GM12878 (cell line): ENCODE results near the gene SLC39A1. TPM values are rescaled to one million over a fixed set of nuclear protein-coding genes. Genes with fewer than 3 reads are reported as not detected.

Source experiments
- ATF2 ChIP-seq: IDR thresholded peaks from 2 replicates; pipeline ENCODE4 v1.6.1; 2012; ENCODE audit warnings: low read length, inconsistent platforms
- BHLHE40 ChIP-seq, 2 experiments: fragments of 450-650 bp in 1 of 2; IDR thresholded peaks; 2 replicates each; pipeline ENCODE4 v1.6.1; 2011 to 2017; ENCODE audit warnings: low read depth in 2 of 2, borderline replicate concordance in 1 of 2, improper control_type of control experiment in 1 of 2, low read length in 1 of 2, mild to moderate bottlenecking in 1 of 2
- BMI1 ChIP-seq: fragments of 450-650 bp; IDR thresholded peaks from 2 replicates; pipeline ENCODE4 v1.6.1; 2016; ENCODE audit warnings: mild to moderate bottlenecking, moderate library complexity, borderline replicate concordance
- CHD2 ChIP-seq: IDR thresholded peaks from 2 replicates; pipeline ENCODE4 v1.6.1; 2011; ENCODE audit warnings: low read depth, low read length, improper control_type of control experiment, borderline replicate concordance
- CREM ChIP-seq: IDR thresholded peaks from 2 replicates; pipeline ENCODE4 v1.6.1; 2014; ENCODE audit warnings: antibody characterized with exemption, low read depth
- DPF2 ChIP-seq: fragments of 450-650 bp; IDR thresholded peaks from 2 replicates; pipeline ENCODE4 v1.6.1; 2017; ENCODE audit warnings: mild to moderate bottlenecking
- GABPA ChIP-seq: IDR thresholded peaks from 2 replicates; pipeline ENCODE4 v1.6.1; 2014; ENCODE audit warnings: antibody characterized with exemption, low read depth, mild to moderate bottlenecking, inconsistent platforms
- HDAC6 ChIP-seq: fragments of 200-600 bp; sonication (generic); IDR thresholded peaks from one replicate; pipeline ENCODE4 v1.8.0; 2017; ENCODE audit warnings: antibody characterized with exemption; ENCODE audit not compliant: unreplicated experiment
- IKZF1 ChIP-seq: fragments of 450-650 bp; conservative IDR thresholded peaks from 2 replicates; pipeline ENCODE4 v1.6.1; 2017; ENCODE audit warnings: antibody characterized with exemption, mild to moderate bottlenecking
- IRF5 ChIP-seq: fragments of 450-650 bp; IDR thresholded peaks from 2 replicates; pipeline ENCODE4 v1.6.1; 2017; ENCODE audit warnings: borderline replicate concordance
- MTA2 ChIP-seq: fragments of 450-650 bp; IDR thresholded peaks from 2 replicates; pipeline ENCODE4 v1.6.1; 2016; ENCODE audit warnings: low read depth, mild to moderate bottlenecking, moderate library complexity
- NR2C2 ChIP-seq: IDR thresholded peaks from 2 replicates; pipeline ENCODE4 v1.6.1; 2011; ENCODE audit warnings: borderline replicate concordance, low read depth; ENCODE audit not compliant: control insufficient read depth, insufficient read length
- PKNOX1 ChIP-seq: fragments of 450-650 bp; IDR thresholded peaks from 2 replicates; pipeline ENCODE4 v1.6.1; 2016; ENCODE audit warnings: mild to moderate bottlenecking
- PRDM15 ChIP-seq: fragments of 450-650 bp; formaldehyde crosslinking; IDR thresholded peaks from 2 replicates; pipeline ENCODE4 v1.4.0; 2020; ENCODE audit warnings: mild to moderate bottlenecking, moderate library complexity
- RB1 ChIP-seq: fragments of 450-650 bp; formaldehyde crosslinking; IDR thresholded peaks from 2 replicates; pipeline ENCODE4 v1.6.1; 2017; ENCODE audit warnings: mild to moderate bottlenecking, borderline replicate concordance
- RCOR1 ChIP-seq: conservative IDR thresholded peaks from 2 replicates; pipeline ENCODE4 v1.6.1; 2012; ENCODE audit warnings: low read depth, low read length, improper control_type of control experiment
- REST ChIP-seq: IDR thresholded peaks from 2 replicates; pipeline ENCODE4 v1.6.1; 2012; ENCODE audit warnings: mild to moderate bottlenecking, low read depth, low read length
- ZBED1 ChIP-seq: IDR thresholded peaks from 2 replicates; pipeline ENCODE4 v1.6.1; 2016; ENCODE audit warnings: borderline replicate concordance
- polyA plus RNA-seq, 11 experiments: library from polyadenylated mRNA; depleted of rRNA in 4 of 11; unstranded in 6 of 11; stranded (reverse) in 5 of 11; fragments of >200 nt; fragmentation: Nextera tagmentation in 4 of 11; fragmentation: Illumina TruSeq in 1 of 11; extraction: Ambion mirVana in 4 of 11; extraction: Trizol in 1 of 11; gene quantifications; 1 replicate in 1 of 11; 2 replicates in 10 of 11; pipeline versions ENCODE4 v1.2.1 to v1.2.3, GENCODE V29; 2011 to 2016; ENCODE audit warnings: inconsistent platforms in 2 of 11, missing spikeins in 2 of 11, low read depth in 1 of 11
- total RNA-seq, 4 experiments: library from RNA; depleted of rRNA in 3 of 4; stranded (reverse); fragments of >200 nt in 3 of 4; fragmentation: Illumina TruSeq in 1 of 4; extraction: Trizol in 1 of 4; gene quantifications; 2 replicates each; pipeline versions ENCODE4 v1.2.1 to v1.2.3, GENCODE V29; 2013 to 2021

The SLC39A1 gene
- total and polyA plus RNA-seq, 10 of the 15 experiments (the other 5 are each of a cell fraction or from before 2014, with no cell fraction given) = 8.8 to 98.6 (median 72.4) TPM

GRCh38 chr1:153945795-153946621 lies 17.3 kb downstream of the SLC39A1 start (continued):
- TF ChIP-seq PRDM15 (CRISPR knock-in tag) (no peak), NR2C2 (no peak), REST (0 out of 2 replicates have a peak, but pooled peaks have one; percentile 35), GABPA (peak; percentile 78; the same call in 1 of the 2 replicates), BHLHE40 (IDR thresholded peaks at IDR 0.05; ENCODE audit: borderline replicate concordance in 1 of 2, low read depth in 2 of 2, low read length in 1 of 2) (peak; percentile 92 to 97), IRF5 (no peak), IKZF1 (peak; percentile 96), DPF2 (peak; percentile 95), BMI1 (no peak), CHD2 (peak; percentile 57; the same call in 1 of the 2 replicates), RCOR1 (peak; percentile 67; the same call in 1 of the 2 replicates), ATF2 (no peak), MTA2 (peak; percentile 44; the same call in 1 of the 2 replicates), RB1 (peak; percentile 49), ZBED1 (peak; percentile 62; the same call in 1 of the 2 replicates), PKNOX1 (peak; percentile 90), CREM (no peak; the same call in 1 of the 2 replicates), HDAC6 (no peak)
